ENCODE data around the gene SLC12A7.

DNA sequence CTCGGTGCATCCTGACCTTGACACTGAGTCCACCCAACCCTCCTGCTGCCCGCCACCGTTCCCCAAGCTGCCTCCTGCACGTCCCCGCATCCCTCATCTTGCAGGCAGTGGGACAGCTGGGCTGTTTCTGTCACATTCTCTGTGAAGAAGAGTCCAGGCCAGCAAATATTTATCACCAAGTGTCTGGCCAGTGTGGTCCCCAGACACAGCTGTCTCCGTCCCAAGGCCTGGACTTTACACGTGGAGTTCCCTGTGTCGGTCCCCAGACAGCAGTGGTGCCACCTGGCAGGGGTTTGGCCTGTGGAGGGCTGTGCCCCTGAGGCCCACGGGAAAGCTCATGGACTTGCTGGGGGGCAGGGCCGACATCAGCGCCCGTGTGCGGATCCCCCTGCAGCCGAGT, 9.2 kb upstream of the SLC12A7 start:
- TF ChIP-seq CTCF (IDR thresholded peaks at IDR 0.05) (no peak), POLR2A (IDR thresholded peaks at IDR 0.05) (no peak)

Data from testis (tissue), 2 donors.